ENCODE results near the gene ZNRF1. TPM values are rescaled to one million over a fixed set of nuclear protein-coding genes. Genes with fewer than 3 reads are reported as not detected.

The ZNRF1 gene
- total and polyA plus RNA-seq, 2 of the 13 experiments (the other 11 are each of a cell fraction or from before 2014, with no cell fraction given): 43.9 to 58.7 TPM

DNA sequence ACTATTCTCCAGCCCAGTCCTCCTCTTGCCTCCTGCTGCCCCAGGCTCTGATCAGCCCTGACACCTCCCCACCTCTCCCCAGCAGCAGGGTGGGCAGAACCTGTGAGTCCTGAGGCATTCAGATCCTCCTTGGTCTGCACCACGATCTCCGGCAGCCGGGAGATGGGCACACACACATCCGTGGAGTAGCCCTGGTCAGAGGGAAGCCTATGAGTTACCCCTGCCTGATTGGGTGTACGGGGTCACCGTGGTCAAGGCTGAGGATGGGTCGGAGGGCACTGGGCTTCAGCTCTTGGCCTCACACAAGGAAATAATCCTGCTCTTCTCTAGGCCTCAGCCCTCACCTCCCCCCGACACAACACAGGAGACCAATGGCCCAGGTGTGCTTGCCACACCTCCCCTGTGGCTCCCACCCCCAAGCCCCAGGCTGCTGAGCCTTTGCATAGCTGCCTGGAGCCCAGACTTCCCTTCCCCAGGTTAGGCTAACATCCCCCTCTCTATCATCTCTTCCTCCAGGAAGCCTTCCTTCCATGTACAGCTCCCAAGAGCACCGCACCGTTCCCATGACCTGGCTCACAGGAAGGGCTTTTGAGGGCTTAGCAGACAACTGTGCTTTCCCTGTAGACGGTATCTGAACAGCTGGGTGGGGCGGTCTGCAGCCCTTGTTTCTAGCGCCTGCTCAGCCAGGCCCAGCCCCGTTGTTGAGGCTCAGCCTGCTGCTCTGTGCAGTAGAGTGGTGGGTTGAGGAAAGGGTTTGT lies 114.1 kb downstream of the ZNRF1 start (continued):
- TF ChIP-seq ZNF773 (CRISPR knock-in tag; IDR thresholded peaks at IDR 0.05; ENCODE audit: borderline replicate concordance) (no peak), SAP130 (CRISPR knock-in tag; IDR thresholded peaks at IDR 0.05; ENCODE audit: low read depth) (no peak), ZBTB20 (CRISPR knock-in tag; IDR thresholded peaks at IDR 0.05; ENCODE audit: borderline replicate concordance, low read depth) (no peak), SOX6 (IDR thresholded peaks at IDR 0.05) (no peak), SOX6 (CRISPR knock-in tag; IDR thresholded peaks at IDR 0.05) (no peak), HNRNPLL (IDR thresholded peaks at IDR 0.05; ENCODE audit: low read depth, low read length, poor library complexity, severe bottlenecking) (no peak), PCBP1 (IDR thresholded peaks at IDR 0.05; ENCODE audit: borderline replicate concordance, low read depth, low read length) (no peak), KAT7 (CRISPR knock-in tag; IDR thresholded peaks at IDR 0.05; ENCODE audit: borderline replicate concordance) (no peak), ZNF766 (CRISPR knock-in tag; IDR thresholded peaks at IDR 0.05; ENCODE audit: borderline replicate concordance) (no peak), TCF7 (IDR thresholded peaks at IDR 0.05; ENCODE audit: low read depth) (no peak), ZNF552 (CRISPR knock-in tag; IDR thresholded peaks at IDR 0.05; ENCODE audit: borderline replicate concordance) (no peak), ZNF337 (CRISPR knock-in tag; IDR thresholded peaks at IDR 0.05; ENCODE audit: borderline replicate concordance, low read depth) (no peak), ZFAT (CRISPR knock-in tag; conservative IDR thresholded peaks at IDR 0.05) (no peak), ZNF333 (CRISPR knock-in tag; IDR thresholded peaks at IDR 0.05; ENCODE audit: borderline replicate concordance) (0 out of 2 replicates have a peak, but pooled peaks have one; percentile 30), ZFX (CRISPR knock-in tag; IDR thresholded peaks at IDR 0.05; ENCODE audit: low read depth) (peak; percentile 30; the same call in 1 of the 2 replicates), PITX1 (CRISPR knock-in tag; IDR thresholded peaks at IDR 0.05) (peak; percentile 28; the same call in 1 of the 2 replicates), ZNF530 (CRISPR knock-in tag; IDR thresholded peaks at IDR 0.05; ENCODE audit: low read depth) (no peak), MYC (CRISPR knock-in tag; IDR thresholded peaks at IDR 0.05; ENCODE audit: borderline replicate concordance) (no peak), AGO1 (IDR thresholded peaks at IDR 0.05; ENCODE audit: low read depth, low read length, poor library complexity, severe bottlenecking) (no peak), YY1 (IDR thresholded peaks at IDR 0.05; ENCODE audit: insufficient read depth, insufficient replicate concordance, low read depth, low read length) (no peak), SIX4 (CRISPR knock-in tag; IDR thresholded peaks at IDR 0.05) (no peak), SIX1 (CRISPR knock-in tag; IDR thresholded peaks at IDR 0.05; ENCODE audit: borderline replicate concordance) (no peak), ZMYM2 (CRISPR knock-in tag; IDR thresholded peaks at IDR 0.05) (no peak), HMGA1 (CRISPR knock-in tag; conservative IDR thresholded peaks at IDR 0.05) (no peak), MED8 (CRISPR knock-in tag; IDR thresholded peaks at IDR 0.05; ENCODE audit: insufficient replicate concordance) (peak; percentile 62), ZNF850 (CRISPR knock-in tag; conservative IDR thresholded peaks at IDR 0.05) (no peak)
- TF ChIP-seq, protein P1, sequence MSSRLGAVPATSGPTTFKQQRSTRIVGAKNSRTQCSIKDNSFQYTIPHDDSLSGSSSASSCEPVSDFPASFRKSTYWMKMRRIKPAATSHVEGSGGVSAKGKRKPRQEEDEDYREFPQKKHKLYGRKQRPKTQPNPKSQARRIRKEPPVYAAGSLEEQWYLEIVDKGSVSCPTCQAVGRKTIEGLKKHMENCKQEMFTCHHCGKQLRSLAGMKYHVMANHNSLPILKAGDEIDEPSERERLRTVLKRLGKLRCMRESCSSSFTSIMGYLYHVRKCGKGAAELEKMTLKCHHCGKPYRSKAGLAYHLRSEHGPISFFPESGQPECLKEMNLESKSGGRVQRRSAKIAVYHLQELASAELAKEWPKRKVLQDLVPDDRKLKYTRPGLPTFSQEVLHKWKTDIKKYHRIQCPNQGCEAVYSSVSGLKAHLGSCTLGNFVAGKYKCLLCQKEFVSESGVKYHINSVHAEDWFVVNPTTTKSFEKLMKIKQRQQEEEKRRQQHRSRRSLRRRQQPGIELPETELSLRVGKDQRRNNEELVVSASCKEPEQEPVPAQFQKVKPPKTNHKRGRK (CRISPR knock-in tag; IDR thresholded peaks at IDR 0.05): no peak
- TF ChIP-seq, protein P2, sequence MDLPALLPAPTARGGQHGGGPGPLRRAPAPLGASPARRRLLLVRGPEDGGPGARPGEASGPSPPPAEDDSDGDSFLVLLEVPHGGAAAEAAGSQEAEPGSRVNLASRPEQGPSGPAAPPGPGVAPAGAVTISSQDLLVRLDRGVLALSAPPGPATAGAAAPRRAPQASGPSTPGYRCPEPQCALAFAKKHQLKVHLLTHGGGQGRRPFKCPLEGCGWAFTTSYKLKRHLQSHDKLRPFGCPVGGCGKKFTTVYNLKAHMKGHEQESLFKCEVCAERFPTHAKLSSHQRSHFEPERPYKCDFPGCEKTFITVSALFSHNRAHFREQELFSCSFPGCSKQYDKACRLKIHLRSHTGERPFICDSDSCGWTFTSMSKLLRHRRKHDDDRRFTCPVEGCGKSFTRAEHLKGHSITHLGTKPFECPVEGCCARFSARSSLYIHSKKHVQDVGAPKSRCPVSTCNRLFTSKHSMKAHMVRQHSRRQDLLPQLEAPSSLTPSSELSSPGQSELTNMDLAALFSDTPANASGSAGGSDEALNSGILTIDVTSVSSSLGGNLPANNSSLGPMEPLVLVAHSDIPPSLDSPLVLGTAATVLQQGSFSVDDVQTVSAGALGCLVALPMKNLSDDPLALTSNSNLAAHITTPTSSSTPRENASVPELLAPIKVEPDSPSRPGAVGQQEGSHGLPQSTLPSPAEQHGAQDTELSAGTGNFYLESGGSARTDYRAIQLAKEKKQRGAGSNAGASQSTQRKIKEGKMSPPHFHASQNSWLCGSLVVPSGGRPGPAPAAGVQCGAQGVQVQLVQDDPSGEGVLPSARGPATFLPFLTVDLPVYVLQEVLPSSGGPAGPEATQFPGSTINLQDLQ (CRISPR knock-in tag; IDR thresholded peaks at IDR 0.05): no peak

Measured in HepG2 (cell line).